Mesothelial cell of epicardium (in vitro differentiated cells): ENCODE measurements around the gene DFFB. TPM values are rescaled to one million over a fixed set of nuclear protein-coding genes. Genes with fewer than 3 reads are reported as not detected.

Source experiments
- DNase-seq, 2 experiments: peaks; one replicate each; pipeline ENCODE4 v3.0.0; 2021; ENCODE audit warnings: low spot score in 2 of 2; ENCODE audit not compliant: unreplicated experiment in 2 of 2
- H3K27ac Mint-ChIP-seq: 2 replicates; pipeline ENCODE4 v1.8.0; 2021; ENCODE audit warnings: mixed read lengths
- H3K27me3 Mint-ChIP-seq: 2 replicates; pipeline ENCODE4 v1.8.0; 2021; ENCODE audit warnings: low read depth, mixed read lengths
- H3K36me3 Mint-ChIP-seq: 2 replicates; pipeline ENCODE4 v1.8.0; 2021; ENCODE audit warnings: mixed read lengths
- H3K4me1 Mint-ChIP-seq: 2 replicates; pipeline ENCODE4 v1.8.0; 2021; ENCODE audit warnings: mixed read lengths
- H3K4me3 Mint-ChIP-seq: 2 replicates; pipeline ENCODE4 v1.8.0; 2021; ENCODE audit warnings: mild to moderate bottlenecking, moderate library complexity, mixed read lengths
- H3K9me3 Mint-ChIP-seq: 2 replicates; pipeline ENCODE4 v1.8.0; 2021; ENCODE audit warnings: mixed read lengths
- total RNA-seq: library from RNA; stranded (reverse); gene quantifications from 3 replicates; pipeline ENCODE4 v1.2.1, GENCODE V29; 2021
- TF ChIP-seq, protein P1 (sequence below): fragments of 200-600 bp; sonication (generic); IDR thresholded peaks from one replicate; pipeline ENCODE4 v1.5.0; 2021; ENCODE audit warnings: antibody characterized with exemption; ENCODE audit not compliant: unreplicated experiment

DFFB gene
- total RNA-seq, 1 donor from 2014 or later = 11.0 TPM

DNA sequence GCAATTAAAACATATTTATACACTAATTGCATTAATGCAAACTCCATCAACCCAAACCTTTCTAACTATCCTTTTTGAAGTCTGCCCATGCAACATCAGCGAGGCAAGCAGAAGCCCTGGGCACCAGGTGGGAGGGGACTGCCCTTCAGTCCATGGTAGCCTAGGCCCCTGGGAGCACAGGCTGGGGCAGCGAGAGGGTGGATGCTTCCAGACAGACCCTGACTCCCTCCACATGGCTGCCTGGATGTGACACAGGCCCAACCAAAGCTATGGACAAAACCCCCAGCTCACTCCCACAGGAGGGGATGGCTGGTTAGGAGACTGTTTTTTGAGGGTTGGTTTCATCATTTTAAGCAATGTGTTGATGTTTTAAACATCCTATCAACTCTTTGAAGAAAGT lies 43.2 kb upstream of the DFFB start:
- TF ChIP-seq, protein P1, sequence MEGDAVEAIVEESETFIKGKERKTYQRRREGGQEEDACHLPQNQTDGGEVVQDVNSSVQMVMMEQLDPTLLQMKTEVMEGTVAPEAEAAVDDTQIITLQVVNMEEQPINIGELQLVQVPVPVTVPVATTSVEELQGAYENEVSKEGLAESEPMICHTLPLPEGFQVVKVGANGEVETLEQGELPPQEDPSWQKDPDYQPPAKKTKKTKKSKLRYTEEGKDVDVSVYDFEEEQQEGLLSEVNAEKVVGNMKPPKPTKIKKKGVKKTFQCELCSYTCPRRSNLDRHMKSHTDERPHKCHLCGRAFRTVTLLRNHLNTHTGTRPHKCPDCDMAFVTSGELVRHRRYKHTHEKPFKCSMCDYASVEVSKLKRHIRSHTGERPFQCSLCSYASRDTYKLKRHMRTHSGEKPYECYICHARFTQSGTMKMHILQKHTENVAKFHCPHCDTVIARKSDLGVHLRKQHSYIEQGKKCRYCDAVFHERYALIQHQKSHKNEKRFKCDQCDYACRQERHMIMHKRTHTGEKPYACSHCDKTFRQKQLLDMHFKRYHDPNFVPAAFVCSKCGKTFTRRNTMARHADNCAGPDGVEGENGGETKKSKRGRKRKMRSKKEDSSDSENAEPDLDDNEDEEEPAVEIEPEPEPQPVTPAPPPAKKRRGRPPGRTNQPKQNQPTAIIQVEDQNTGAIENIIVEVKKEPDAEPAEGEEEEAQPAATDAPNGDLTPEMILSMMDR = no peak
- DNase-seq = no peak
- H3K27ac Mint-ChIP-seq = no peak overlapping the region
- H3K4me1 Mint-ChIP-seq = peaks cover 2% of the 10 kb centered on the region
- H3K9me3 Mint-ChIP-seq = no peaks in the 10 kb centered on the region
- peaks cover 4% of the 10 kb centered on the region for H3K27me3 Mint-ChIP-seq
- peaks cover 17% of the 10 kb centered on the region for H3K36me3 Mint-ChIP-seq
- no peak overlapping the region for H3K4me3 Mint-ChIP-seq

DNA sequence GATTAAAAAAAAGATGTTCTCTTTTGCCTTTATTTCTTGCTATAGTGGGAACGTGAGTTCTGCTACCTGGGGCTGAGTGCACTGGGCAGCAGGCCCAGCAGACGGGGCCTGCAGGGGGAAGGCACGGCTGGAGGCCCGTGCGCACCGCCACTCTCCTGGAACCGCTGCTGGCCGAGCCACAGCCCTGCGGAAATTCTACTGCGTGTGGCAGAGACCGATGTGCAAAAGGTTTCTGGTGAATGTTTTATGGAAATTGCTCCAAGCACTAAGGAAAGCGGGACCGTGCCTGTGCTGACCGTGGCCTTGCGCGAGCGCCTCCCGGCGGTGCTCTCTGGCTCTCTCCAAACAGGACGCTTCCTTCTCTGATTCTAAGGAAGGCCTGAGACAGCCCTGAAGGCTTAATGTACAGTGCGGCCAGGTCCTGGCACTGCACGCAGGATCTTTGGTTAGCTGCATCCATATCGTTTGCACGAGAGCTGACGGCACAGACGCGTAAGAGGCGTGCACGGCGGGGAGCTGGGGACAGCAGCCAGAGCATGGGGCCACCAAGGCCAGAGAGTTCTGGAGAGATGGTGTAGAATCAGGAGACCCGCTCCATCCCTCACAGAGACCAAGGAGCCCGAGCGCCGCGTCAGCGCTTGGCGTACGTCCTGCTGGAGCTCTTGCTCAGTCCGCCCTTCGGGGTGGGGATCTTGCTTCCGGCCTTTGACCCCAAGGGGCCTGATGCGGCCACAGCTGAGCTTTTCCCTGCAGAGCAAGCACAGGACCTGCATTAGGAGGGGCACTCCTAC lies 42.3 kb upstream of the DFFB start:
- DNase-seq = no peak
- Mint-ChIP-seq H3K4me1 (peaks cover 8% of the 10 kb centered on the region), H3K9me3 (no peaks in the 10 kb centered on the region), H3K4me3 (no peak overlapping the region), H3K27ac (no peak overlapping the region), H3K36me3 (peaks cover 18% of the 10 kb centered on the region), H3K27me3 (peaks cover 4% of the 10 kb centered on the region)
- TF ChIP-seq, protein P1 = no peak

GRCh38 chr1:3816331-3817137 lies 40.7 kb upstream of the DFFB start:
- TF ChIP-seq, protein P1 = no peak
- peaks cover under 1% of the 10 kb centered on the region for H3K27me3 Mint-ChIP-seq
- H3K9me3 Mint-ChIP-seq = no peaks in the 10 kb centered on the region
- no peak overlapping the region for H3K4me3 Mint-ChIP-seq
- H3K4me1 Mint-ChIP-seq = peaks cover 6% of the 10 kb centered on the region
- peaks cover 27% of the 10 kb centered on the region for H3K36me3 Mint-ChIP-seq
- no peak overlapping the region for H3K27ac Mint-ChIP-seq
- DNase-seq = no peak

GRCh38 chr1:3817138-3817740 lies 40.0 kb upstream of the DFFB start:
- no peaks in the 10 kb centered on the region for H3K9me3 Mint-ChIP-seq
- peaks cover 6% of the 10 kb centered on the region for H3K4me1 Mint-ChIP-seq
- H3K27ac Mint-ChIP-seq = no peak overlapping the region
- no peaks in the 10 kb centered on the region for H3K27me3 Mint-ChIP-seq
- H3K4me3 Mint-ChIP-seq = no peak overlapping the region
- H3K36me3 Mint-ChIP-seq = peaks cover 32% of the 10 kb centered on the region
- DNase-seq = no peak
- TF ChIP-seq, protein P1 = no peak

DNA sequence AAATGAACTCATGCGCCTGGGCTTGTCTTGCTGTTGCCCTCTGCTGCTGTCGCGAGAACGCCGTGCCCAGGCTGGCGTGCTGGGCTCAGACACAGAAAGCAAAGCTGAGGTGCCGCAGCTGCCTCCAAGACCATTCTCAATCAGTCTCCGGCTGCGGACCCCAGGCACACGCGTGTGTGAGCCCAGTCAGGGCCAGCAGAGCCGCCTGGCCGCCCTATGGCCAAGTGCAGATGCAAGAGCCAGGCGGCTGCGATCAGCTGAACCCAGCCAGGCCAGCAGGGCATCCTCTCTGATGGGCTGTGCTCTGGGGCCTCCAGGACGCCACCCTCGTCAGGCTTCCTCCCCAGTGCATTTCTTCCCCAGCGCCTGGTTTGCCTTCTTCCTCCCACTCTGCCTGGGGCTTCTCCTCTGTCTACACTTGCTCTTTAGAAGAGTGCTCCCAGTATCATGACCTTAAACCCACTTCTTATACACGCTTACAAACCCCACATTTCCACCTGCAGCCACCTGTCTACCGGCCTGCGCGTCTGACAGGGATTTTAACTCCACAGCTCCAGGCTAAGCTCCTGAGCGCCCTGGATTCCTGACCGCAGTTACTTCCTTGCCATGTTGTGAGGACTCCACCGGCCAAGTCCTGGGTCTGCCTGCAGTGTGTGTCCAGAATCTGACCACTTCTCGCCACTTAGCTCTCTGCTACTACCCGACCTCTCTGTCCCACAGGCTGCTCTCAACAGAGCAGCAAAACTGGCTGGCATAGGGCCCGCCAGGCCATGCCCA lies 39.3 kb upstream of the DFFB start:
- H3K4me3 Mint-ChIP-seq = no peak overlapping the region

More for the DNA sequence above, 39.3 kb upstream of the DFFB start:
- no peak for DNase-seq
- H3K27ac Mint-ChIP-seq = no peak overlapping the region
- no peaks in the 10 kb centered on the region for H3K9me3 Mint-ChIP-seq
- H3K4me1 Mint-ChIP-seq = peaks cover 6% of the 10 kb centered on the region
- TF ChIP-seq, protein P1 = no peak
- no peaks in the 10 kb centered on the region for H3K27me3 Mint-ChIP-seq
- peaks cover 36% of the 10 kb centered on the region for H3K36me3 Mint-ChIP-seq
